ENCODE data around the gene CPNE8.

Gene CPNE8

DNA sequence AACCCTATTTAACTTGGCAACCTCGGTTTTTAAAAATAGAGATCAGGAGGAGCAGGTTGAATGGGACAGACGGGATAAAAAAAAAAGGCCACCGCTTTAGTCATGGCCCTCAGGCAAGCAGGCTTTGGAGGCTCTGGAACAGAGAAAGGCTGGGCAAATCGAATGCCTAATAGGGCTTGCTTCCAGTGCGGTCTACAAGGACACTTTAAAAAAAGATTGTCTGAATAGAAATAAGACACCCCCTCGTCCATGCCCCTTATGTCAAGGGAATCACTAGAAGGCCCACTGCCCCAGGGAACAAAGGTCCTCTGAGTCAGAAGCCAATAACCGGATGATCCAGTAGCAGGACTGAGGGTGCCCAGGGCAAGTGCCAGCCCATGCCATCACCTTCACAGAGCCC, 265.8 kb downstream of the CPNE8 start:
- H3K9me3 ChIP-seq (ENCODE audit: control insufficient read depth, insufficient read depth, low read length): no peaks in the 10 kb centered on the region
- no peaks in the 10 kb centered on the region for H3K36me3 ChIP-seq (ENCODE audit: insufficient read depth, low read length)

DNA sequence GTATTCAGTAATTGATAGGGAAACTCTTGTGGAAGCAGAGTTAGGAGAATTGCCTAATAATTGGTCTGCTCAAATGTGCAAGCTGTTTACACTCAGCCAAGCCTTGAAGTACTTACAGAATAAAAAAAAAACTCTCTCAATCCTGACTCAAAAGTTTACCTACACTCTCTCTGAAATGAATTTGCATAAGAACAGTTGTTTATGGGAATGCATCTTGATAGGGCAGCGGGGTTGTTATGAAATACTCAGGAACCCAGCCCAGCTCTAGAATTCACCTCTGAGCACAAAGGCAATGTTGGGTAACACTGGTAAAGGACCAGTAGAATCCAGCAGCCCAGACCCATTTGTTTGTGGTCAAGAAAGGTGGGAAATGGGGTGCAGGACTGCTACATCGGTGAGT, 267.0 kb downstream of the CPNE8 start:
- no peaks in the 10 kb centered on the region for H3K36me3 ChIP-seq (ENCODE audit: insufficient read depth, low read length)
- no peaks in the 10 kb centered on the region for H3K9me3 ChIP-seq (ENCODE audit: control insufficient read depth, insufficient read depth, low read length)
- no peak overlapping the region for H3K9ac ChIP-seq (ENCODE audit: low read depth, low read length)
- no peaks in the 10 kb centered on the region for H3K4me1 ChIP-seq (ENCODE audit: insufficient read depth, low read length)

More for the DNA sequence above, 265.8 kb downstream of the CPNE8 start:
- Histone ChIP-seq H3K4me1 (ENCODE audit: insufficient read depth, low read length) (no peaks in the 10 kb centered on the region), H3K9ac (ENCODE audit: low read depth, low read length) (no peak overlapping the region)

DNA sequence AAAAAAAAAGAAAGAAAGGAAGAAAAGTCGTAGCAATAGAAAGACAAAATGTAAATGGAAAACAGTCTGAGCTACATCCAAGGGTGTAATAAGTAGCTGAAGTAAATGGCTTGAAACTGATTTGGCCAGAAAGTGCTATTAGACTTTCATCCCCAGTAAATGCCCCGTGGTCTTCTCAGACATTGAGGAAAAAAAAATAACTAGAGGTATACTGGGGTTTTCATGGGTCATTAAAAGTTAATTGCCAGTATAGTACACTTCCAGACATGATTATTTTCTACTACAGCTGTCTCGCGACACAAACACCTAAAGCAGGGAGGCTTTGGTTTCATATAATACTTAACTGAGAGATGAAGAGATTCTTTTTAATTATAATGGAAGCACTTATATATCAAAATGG, 271.9 kb downstream of the CPNE8 start:
- Histone ChIP-seq H3K36me3 (ENCODE audit: insufficient read depth, low read length) (no peaks in the 10 kb centered on the region), H3K9ac (ENCODE audit: low read depth, low read length) (no peak overlapping the region), H3K9me3 (ENCODE audit: control insufficient read depth, insufficient read depth, low read length) (no peaks in the 10 kb centered on the region), H3K4me1 (ENCODE audit: insufficient read depth, low read length) (no peaks in the 10 kb centered on the region)

DNA sequence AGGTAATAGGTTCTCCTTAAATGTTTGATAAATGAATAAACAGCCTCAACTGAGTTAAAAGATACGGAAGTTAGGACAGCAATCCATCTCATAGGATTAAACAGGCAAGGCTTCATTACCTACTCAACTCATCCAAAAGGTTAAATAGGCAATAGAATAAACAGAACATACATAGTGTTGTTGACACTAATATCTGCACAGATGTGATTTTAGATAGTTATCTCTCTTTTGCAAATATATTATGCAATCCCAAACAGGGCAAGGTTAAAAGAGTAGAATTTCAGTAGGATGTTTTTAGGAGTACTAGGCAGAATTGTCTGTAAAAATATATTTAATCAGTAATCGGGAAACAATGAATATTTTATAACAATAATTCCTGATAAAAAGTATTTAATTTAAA, 276.3 kb downstream of the CPNE8 start:
- Histone ChIP-seq H3K9me3 (ENCODE audit: control insufficient read depth, insufficient read depth, low read length) (no peaks in the 10 kb centered on the region), H3K9ac (ENCODE audit: low read depth, low read length) (no peak overlapping the region), H3K36me3 (ENCODE audit: insufficient read depth, low read length) (no peaks in the 10 kb centered on the region), H3K4me1 (ENCODE audit: insufficient read depth, low read length) (no peaks in the 10 kb centered on the region)

DNA sequence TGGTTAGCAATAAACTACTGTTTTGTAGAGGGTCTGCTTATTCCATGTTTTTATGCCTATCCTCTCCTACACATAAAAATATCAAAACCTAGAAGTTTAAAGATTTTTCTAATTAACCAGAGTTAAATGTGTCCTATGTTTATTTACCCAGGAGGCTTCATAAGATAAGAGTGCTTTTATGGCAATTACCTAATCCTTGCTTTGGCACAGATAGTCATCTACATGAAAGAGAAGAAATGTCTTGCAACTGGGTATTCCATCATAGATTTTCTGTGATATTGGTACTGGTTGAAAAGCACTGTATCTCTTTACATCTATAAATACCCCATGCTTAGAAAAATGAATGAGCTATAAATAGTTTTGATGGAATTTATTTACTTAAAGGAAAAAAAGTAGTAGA, 277.1 kb downstream of the CPNE8 start:
- H3K36me3 ChIP-seq (ENCODE audit: insufficient read depth, low read length): no peaks in the 10 kb centered on the region
- no peak overlapping the region for H3K9ac ChIP-seq (ENCODE audit: low read depth, low read length)
- no peaks in the 10 kb centered on the region for H3K4me1 ChIP-seq (ENCODE audit: insufficient read depth, low read length)
- H3K9me3 ChIP-seq (ENCODE audit: control insufficient read depth, insufficient read depth, low read length): no peaks in the 10 kb centered on the region

DNA sequence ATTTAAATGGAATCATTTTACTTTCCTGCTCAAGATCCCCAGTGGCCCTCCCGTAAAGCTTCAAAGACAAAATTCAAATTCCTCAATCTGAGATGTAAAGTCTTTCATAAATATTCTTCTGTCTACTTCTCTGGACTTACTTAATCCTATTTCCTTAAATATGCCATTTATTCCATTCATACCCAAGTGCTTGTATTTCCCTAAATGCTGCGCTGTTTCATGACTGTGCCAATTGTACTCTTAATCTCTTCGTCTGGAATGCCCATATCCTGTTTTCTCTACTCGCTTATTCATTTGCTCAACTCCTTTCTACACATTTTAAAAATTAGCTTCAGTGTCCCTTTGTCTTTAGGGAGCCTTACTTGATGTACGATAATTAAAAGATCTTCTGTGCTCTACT, 280.1 kb downstream of the CPNE8 start:
- Histone ChIP-seq H3K9me3 (ENCODE audit: control insufficient read depth, insufficient read depth, low read length) (no peaks in the 10 kb centered on the region), H3K4me1 (ENCODE audit: insufficient read depth, low read length) (no peaks in the 10 kb centered on the region), H3K9ac (ENCODE audit: low read depth, low read length) (no peak overlapping the region), H3K36me3 (ENCODE audit: insufficient read depth, low read length) (no peaks in the 10 kb centered on the region)

DNA sequence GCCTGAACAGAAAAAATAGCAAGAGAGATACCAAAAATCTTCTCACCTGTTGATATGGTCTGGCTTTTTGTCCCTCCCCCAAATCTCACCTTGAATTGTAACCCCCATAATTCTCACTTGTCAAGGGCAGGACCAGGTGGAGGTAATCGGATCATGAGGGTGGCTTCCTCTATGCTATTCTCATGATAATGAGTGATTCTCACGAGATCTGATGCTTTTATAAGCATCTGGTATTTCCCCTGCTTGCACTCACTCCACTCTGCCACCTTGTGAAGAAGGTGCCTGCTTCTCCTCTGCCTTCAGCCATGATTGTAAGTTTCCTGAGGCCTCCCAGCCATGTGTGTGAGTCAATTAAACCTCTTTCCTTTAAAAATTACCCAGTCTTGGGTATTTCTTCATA, 291.2 kb downstream of the CPNE8 start:
- no peaks in the 10 kb centered on the region for H3K4me1 ChIP-seq (ENCODE audit: insufficient read depth, low read length)

DNA sequence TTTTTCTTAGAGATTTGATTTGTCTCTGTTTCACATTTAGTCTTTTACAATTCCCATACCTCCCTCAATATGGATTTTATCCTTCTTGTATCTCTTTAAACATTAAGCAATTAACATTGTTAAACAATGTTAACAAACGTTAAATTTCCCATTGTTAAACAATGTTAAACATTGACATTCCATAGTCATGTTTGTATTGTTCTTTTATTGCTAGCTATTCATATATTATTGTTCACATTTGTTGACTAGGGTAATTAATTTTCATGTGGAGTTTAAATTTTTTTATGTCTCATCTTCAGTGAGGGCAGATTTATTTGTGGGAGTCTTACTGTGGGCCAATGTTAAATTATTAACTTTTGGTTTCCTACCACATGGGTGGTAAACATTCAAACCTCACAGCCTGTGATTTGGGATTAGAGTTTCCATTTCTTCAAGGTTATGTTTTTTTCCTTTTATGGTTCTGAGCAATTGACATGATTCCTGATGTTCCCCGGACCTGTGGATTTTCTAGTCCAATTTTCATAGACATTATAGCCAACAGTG, 294.5 kb downstream of the CPNE8 start:
- Histone ChIP-seq H3K9me3 (ENCODE audit: control insufficient read depth, insufficient read depth, low read length) (no peaks in the 10 kb centered on the region), H3K9ac (ENCODE audit: low read depth, low read length) (no peak overlapping the region), H3K4me1 (ENCODE audit: insufficient read depth, low read length) (no peaks in the 10 kb centered on the region), H3K36me3 (ENCODE audit: insufficient read depth, low read length) (no peaks in the 10 kb centered on the region)

More for the DNA sequence above, 291.2 kb downstream of the CPNE8 start:
- Histone ChIP-seq H3K36me3 (ENCODE audit: insufficient read depth, low read length) (no peaks in the 10 kb centered on the region), H3K9me3 (ENCODE audit: control insufficient read depth, insufficient read depth, low read length) (no peaks in the 10 kb centered on the region), H3K9ac (ENCODE audit: low read depth, low read length) (no peak overlapping the region)

DNA sequence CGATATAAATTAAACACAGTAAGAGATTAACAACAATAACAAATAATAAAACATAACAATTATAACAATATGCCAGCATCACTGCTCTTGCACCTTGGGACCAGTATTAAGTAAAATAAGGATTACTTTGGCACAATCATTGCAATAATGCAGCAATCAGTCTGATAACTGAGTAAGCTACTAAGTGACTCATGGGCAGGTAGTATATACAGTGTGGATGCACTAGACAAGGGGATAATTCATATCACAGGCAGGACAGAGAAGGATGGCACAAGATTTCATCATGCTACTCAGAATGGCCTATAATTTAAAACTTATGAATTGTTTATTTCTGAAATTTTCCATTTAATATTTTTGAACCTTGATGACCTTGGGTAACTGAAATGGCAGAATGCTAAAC, 298.1 kb downstream of the CPNE8 start:
- Histone ChIP-seq H3K9me3 (ENCODE audit: control insufficient read depth, insufficient read depth, low read length) (no peaks in the 10 kb centered on the region), H3K9ac (ENCODE audit: low read depth, low read length) (no peak overlapping the region), H3K36me3 (ENCODE audit: insufficient read depth, low read length) (no peaks in the 10 kb centered on the region), H3K4me1 (ENCODE audit: insufficient read depth, low read length) (no peaks in the 10 kb centered on the region)

All from ES-I3 (cell line).